ENCODE results near the gene C12orf75.

GRCh38 chr12:105351523-105351922 is 21.0 kb downstream of the C12orf75 start:
- TF ChIP-seq CTCF (IDR thresholded peaks at IDR 0.05) (no peak), POLR2A (IDR thresholded peaks at IDR 0.05) (no peak)
